ENCODE results near the gene CAMKK2.

The CAMKK2 gene

GRCh38 chr12:121245031-121245430, 51.5 kb downstream of the CAMKK2 start:
- no peak overlapping the region for H3K9ac ChIP-seq (ENCODE audit: low read length)
- peaks cover 11% of the 10 kb centered on the region for H3K36me3 ChIP-seq (replicated peaks; ENCODE audit: low read depth, low read length)
- H4K20me1 ChIP-seq (ENCODE audit: insufficient read depth, low read length), result no peaks in the 10 kb centered on the region
- no peaks in the 10 kb centered on the region for H3K79me2 ChIP-seq (ENCODE audit: low read length)
- H2AFZ ChIP-seq (ENCODE audit: low read depth, low read length), result no peak overlapping the region
- no peaks in the 10 kb centered on the region for H3K4me1 ChIP-seq (ENCODE audit: low read length)
- no peak overlapping the region for H3K27ac ChIP-seq (ENCODE audit: low read length)
- no peak overlapping the region for H3K4me3 ChIP-seq (ENCODE audit: low read length)
- no peaks in the 10 kb centered on the region for H3K9me3 ChIP-seq (ENCODE audit: insufficient read depth, low read length)
- H3K4me2 ChIP-seq (ENCODE audit: low read length), result no peak overlapping the region
- TF ChIP-seq EZH2phosphoT487 (IDR thresholded peaks at IDR 0.05; ENCODE audit: low read depth), result no peak
- no peak for TF ChIP-seq CTCF (IDR thresholded peaks at IDR 0.05; ENCODE audit: low read depth, low read length)
- no peaks in the 10 kb centered on the region for H3K27me3 ChIP-seq (ENCODE audit: low read depth, low read length)

- Histone ChIP-seq H3K27ac (ENCODE audit: low read length) (no peak overlapping the region), H3K36me3 (replicated peaks; ENCODE audit: low read depth, low read length) (peaks cover 5% of the 10 kb centered on the region), H4K20me1 (ENCODE audit: insufficient read depth, low read length) (no peaks in the 10 kb centered on the region), H3K4me3 (ENCODE audit: low read length) (no peak overlapping the region), H3K4me1 (ENCODE audit: low read length) (no peaks in the 10 kb centered on the region), H3K9me3 (ENCODE audit: insufficient read depth, low read length) (no peaks in the 10 kb centered on the region), H3K9ac (ENCODE audit: low read length) (no peak overlapping the region), H3K79me2 (ENCODE audit: low read length) (no peaks in the 10 kb centered on the region), H3K4me2 (ENCODE audit: low read length) (no peak overlapping the region), H3K27me3 (ENCODE audit: low read depth, low read length) (no peaks in the 10 kb centered on the region), H2AFZ (ENCODE audit: low read depth, low read length) (no peak overlapping the region)
- TF ChIP-seq CTCF (IDR thresholded peaks at IDR 0.05; ENCODE audit: low read depth, low read length) (no peak), EZH2phosphoT487 (IDR thresholded peaks at IDR 0.05; ENCODE audit: low read depth) (no peak)
Measured at GRCh38 chr12:121241156-121241970, 55.1 kb downstream of the CAMKK2 start.

GRCh38 chr12:121240484-121241101, 55.9 kb downstream of the CAMKK2 start:
- H3K9ac ChIP-seq (ENCODE audit: low read length), result no peak overlapping the region
- no peak overlapping the region for H3K4me2 ChIP-seq (ENCODE audit: low read length)
- no peak overlapping the region for H3K4me3 ChIP-seq (ENCODE audit: low read length)

More at GRCh38 chr12:121240484-121241101, 55.9 kb downstream of the CAMKK2 start:
- Histone ChIP-seq H3K36me3 (replicated peaks; ENCODE audit: low read depth, low read length) (peaks cover 5% of the 10 kb centered on the region), H3K4me1 (ENCODE audit: low read length) (no peaks in the 10 kb centered on the region), H4K20me1 (ENCODE audit: insufficient read depth, low read length) (no peaks in the 10 kb centered on the region), H3K27ac (ENCODE audit: low read length) (no peak overlapping the region), H3K27me3 (ENCODE audit: low read depth, low read length) (no peaks in the 10 kb centered on the region), H3K9me3 (ENCODE audit: insufficient read depth, low read length) (no peaks in the 10 kb centered on the region), H3K79me2 (ENCODE audit: low read length) (no peaks in the 10 kb centered on the region), H2AFZ (ENCODE audit: low read depth, low read length) (no peak overlapping the region)
- TF ChIP-seq EZH2phosphoT487 (IDR thresholded peaks at IDR 0.05; ENCODE audit: low read depth) (no peak), CTCF (IDR thresholded peaks at IDR 0.05; ENCODE audit: low read depth, low read length) (no peak)

Data from OCI-LY3 (cell line).